EL (cell line): ENCODE measurements around the gene ARHGAP42.
"Not testable (repeated sequence)": the region's sequence is repeated elsewhere in the genome, so short reads cannot be mapped to it uniquely, and the experiment has no call there.

Experiments
- DNase-seq: peaks from one replicate; pipeline ENCODE4 v3.0.0-alpha.2; 2016

The ARHGAP42 gene

DNA sequence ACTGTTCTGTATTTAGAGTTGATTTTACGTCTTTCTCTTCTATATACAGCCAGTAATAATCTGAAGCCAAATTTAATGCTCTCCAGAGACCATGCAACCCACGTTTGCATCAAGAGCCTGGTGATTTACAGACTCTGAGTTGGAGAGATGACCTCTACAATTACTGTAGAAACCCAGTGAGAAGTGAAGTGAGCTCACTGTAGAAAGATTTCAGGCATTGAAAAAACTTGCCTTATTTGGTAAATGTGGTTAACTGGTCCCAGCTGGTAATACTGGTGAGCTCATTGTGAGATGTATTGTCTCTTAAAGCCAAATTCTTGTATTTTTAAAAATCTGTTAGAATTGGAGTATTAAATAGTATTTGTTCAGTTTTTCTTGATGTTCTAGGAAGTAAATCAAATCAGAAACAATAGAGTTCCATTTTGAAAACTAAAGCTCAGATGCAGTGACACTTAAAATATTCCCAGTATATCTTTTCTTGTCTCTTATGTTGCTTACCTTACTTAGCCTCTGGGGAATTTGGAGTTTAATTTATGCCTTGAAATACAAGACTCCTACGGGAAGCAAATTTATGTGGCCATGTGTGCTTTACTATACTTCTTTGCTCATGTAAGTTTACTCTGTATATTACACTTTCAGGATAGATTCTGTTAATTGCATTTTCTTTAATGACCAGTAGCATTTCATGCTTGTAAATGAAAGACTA, 189.9 kb downstream of the ARHGAP42 start:
- peak; percentile 96 for DNase-seq

DNA sequence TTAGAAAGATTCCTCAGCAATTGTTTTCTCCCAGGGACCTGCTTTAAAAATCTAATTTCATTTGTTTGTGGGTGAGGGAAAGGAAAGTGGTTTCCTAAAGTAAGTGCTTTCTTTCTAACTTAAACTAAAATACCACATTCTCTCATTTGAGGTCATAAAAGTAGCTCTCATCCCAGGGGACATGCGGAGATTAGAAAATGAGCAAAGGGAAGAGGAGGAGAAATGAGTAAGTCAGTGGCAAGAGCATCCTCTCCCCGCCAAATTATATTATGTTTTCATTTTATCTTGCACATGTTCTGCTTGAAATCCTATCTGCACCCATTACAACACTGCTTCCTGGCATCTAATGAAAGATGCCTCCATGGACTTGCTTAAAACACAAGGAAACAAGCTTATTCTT, 191.4 kb downstream of the ARHGAP42 start:
- DNase-seq: peak; percentile 30

DNA sequence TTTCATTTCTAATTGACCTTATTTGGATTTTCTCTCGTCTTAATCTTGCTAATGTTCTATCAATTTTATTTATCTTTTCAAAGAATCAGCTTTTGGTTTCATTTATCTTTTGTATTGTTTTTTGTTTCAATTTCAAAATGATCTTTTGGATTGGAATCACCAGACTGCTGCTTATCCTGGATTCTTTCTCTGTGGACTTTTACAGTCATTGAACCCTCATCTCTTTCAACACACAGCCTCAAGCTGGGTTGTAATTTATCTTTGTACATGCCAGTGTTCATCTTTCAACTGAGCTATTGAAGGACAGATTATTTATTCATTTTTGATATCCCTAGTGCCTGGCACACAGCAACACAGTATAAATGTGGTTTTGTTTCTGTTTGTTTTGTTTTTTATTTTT, 195.9 kb downstream of the ARHGAP42 start:
- DNase-seq: no peak

DNA sequence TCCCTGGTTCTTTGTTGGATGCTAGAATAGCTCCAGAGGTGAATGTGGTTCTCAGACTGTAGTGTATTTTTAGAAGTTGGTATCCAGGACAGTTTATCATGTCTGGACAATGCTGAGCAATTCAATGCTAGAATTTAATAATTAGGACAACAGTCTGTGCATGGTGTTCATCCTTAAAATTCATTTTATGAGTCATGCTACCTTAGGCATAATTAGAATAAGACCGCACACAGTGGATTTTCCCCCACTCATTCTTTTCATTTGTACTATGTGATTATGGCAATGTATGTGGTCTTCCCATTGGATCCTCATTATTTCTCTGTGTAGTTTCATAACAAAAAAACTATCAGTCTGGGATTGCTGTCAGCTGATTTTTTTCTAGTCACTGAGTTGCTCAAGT, 196.7 kb downstream of the ARHGAP42 start:
- DNase-seq: no peak

DNA sequence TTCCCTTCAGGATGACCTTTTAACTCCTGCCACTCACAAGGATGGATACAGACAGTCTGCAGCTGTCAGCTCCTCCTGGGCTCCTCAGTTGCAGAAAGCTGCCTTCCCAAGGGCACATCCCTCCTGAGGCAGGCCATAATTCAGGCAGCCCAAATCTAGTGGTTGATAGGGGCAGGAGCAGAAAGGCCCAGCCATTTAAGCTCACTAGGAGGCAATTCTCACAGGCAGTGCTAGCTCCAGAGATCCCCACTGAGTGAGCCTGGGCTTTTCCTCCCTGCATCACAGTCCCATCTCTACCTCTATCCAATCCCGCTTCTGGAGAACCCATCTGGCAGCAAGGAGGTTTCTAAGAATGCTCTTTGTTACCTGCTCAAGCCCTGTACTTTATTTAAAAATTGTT, 200.6 kb downstream of the ARHGAP42 start:
- no peak for DNase-seq

DNA sequence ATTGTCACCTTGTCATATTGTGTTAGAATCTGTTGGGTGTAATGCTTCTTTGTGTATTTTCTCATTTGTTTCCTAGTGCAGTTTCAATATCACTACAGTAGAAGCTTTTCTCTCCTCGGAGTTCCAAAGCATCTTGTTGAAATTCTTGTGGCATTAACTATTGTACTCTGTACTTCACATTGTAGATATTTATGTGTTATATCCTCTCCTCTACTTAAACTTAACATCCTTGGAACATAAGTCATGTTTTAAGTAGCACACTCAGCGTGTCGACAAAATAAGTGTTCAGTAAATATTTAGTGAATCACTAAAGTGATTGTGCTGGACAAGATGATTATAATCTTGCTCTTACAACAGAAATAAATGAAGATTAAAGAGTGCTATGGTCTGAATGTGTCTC, 201.7 kb downstream of the ARHGAP42 start:
- DNase-seq: no peak

DNA sequence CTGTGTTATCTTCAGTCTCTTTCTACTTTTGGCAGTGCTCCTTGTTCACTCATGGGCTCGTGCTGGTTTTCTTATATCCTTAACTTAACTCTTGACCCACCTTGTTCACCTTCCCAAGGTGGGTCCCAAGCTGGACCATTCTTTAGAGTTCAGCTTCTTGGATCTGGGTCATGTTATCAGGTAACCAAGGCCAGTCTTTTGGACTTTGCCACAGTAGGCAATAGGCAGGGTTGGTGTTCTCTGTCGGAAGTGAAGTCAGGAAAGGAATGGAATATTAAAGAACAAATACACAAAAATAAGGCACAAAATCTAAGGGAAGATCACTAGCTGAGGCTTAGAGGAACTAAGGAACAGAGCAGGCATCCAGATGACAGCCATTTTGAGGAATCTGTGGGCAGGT, 202.7 kb downstream of the ARHGAP42 start:
- no peak for DNase-seq

DNA sequence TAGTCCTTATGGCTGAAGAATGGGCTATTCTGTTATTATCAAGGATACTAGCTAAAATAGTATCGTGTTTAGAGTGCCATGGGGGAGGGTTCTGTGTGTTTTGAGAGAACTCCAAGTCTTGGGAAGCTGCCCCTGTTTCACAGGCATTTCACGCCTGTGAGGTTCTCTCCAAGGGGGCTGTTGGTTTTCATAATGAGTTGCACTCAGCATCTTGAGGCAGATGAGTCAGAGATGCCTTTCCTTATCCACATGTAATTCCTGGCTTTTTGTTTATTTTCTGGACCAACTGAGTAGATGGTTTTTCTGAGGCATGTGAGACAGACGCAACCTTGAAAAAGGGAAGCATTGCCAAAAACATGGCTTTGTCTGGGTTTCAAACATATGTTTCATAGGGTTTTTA, 203.7 kb downstream of the ARHGAP42 start:
- peak; percentile 90 for DNase-seq

DNA sequence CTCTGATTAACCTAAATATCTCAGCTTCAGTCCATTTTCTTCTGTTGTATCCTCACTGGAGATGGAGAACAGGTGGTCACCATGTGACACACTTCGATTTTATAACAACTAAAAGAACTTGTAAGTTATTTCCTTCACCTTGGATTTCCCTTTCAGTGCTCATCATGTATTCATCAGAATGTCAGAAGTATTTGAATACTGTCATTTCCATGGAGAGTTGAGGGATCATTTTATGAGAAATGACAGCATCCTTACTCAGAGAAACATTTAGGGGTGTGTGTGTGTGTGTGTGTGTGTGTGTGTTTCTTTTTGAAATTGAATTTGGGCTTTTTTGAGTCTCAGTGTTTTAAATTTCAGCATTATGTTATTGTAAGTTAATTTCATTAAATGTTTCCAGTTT, 205.8 kb downstream of the ARHGAP42 start:
- no peak for DNase-seq

DNA sequence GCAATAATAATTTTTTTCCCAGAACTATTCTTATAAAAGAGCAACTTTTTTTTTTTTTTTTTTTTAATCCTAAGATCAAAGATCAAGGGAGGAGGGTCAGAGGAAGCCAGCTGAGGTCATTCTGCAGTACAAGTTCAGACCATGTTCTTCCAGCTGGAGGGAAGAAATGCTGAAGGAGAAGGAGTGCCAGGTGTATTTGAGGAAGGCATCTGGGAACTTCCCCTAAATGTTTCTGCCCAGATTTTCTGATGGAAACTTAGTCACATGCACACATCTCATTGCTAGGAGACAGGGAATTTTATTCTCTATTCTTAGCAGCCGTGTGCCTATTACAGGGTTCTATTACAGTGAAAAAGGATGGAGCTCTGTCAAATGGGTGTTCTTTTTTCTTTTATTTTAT, 208.4 kb downstream of the ARHGAP42 start:
- DNase-seq: no peak

DNA sequence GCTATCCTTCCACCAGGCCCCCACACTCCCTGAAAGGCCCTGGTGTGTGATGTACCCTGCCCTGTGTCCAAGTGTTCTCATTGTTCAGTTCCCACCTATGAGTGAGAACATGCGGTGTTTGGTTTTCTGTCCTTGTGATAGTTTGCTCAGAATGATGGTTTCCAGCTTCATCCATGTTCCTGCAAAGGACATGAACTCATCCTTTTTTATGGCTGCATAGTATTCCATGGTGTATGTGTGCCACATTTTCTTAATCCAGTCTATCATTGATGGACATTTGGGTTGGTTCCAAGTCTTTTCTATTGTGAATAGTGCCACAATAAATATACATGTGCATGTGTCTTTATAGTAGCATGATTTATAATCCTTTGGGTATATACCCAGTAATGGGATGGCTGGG, 208.9 kb downstream of the ARHGAP42 start:
- not testable (repeated sequence) for DNase-seq

DNA sequence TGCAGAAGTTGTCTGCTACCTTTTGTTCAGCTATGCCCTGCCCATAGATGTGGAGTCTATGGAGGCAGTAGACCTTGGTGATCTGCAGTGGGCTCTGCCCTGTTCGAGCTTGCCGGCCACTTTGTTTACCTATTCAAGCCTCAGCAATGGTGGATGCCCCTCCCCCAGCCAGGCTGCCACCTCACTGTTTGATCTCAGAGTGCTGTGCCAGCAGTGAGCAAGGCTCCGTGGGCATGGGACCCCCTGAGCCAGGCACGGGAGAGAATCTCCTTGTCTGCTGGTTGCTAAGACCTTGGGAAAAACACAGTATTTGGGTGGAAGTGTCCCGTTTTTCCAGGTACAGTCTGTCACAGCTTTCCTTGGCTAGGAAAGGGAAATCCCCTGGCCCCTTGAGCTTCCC, 214.4 kb downstream of the ARHGAP42 start:
- not testable (repeated sequence) for DNase-seq

DNA sequence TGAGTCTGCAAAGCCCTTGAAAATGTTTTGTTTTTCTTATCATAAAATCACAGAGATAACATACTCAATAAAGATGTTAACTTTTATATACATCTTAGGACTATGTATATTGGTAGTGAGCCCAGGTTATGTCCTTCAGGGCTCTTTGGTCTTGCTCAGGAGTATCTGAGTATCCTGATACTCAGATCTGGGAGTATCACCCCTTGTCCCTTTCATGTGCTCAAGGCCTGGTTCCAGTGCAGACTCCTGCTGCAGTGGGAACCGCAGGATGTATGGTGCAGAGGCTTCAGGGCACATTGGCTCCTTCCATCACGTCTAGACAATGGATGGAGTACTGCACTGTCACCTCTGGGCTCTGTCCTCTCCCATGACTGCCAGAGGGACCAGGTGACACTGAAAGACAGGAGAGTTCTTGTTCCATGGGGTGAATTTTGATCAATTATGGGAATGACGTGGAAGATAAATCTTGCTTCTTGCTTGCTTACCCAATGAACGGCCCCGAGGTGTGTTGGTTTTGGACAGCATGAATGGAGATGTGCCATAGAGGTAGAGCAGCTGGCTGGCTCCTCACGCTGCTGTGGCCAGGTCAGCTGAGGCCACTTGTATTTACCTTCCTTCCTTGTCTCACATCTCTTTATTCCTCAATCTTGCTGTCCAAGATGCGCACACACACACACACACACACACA, 215.5 kb downstream of the ARHGAP42 start:
- DNase-seq: no peak

DNA sequence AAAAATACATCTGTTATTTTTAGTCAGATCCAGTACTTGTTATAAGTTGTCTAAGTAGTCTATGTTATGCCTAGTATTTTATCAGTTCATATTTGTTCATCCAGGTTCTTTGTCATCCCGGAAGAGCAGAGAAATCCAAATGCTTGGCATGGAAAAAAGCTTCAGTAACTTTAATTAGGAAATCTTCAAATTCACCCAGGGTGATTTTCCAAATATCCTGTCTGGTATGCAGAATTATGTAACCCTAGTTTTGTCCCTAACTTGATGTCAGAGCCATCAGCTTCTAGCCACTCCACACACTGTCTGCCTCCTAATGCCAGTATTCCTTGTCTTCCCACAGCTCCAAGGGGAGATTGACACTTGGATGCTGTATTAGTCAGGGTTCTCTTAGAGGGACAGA, 216.2 kb downstream of the ARHGAP42 start:
- no peak for DNase-seq

DNA sequence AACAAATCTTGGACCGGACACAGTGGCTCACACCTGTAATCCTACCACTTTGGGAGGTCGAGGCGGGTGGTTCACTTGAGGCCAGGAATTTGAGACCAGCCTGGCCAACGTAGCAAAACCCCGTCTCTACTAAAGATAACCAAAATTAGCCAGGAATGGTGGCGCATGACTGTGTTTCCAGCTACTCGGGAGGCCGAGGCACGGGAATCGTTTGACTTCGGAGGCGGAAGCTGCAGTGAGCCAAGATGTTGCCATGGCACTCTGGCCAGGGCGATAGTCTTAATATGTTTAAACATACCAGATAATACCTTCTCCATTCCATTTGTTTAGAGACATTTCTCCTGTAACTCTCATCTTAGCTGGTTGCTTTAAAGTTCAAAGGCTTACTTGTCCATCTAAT, 218.6 kb downstream of the ARHGAP42 start:
- no peak for DNase-seq

DNA sequence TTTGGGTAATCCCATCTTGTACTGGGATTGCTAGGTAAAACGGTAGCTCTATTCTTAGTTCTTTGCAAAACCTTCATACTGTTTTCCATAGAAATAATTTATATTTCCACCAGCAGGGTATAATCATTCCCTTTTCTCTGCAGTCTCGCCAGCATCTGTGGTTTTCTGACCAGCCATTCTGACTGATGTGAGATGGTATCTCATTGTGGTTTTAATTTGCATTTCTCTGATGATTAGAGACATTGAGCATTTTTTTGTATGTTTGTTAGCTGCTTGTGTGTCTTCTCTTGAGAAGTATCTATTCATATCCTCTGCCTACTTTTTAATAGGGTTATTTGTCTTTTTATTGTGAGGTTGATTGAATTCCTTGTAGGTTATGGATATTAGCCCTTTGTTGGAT, 221.7 kb downstream of the ARHGAP42 start:
- peak; percentile 68 for DNase-seq

DNA sequence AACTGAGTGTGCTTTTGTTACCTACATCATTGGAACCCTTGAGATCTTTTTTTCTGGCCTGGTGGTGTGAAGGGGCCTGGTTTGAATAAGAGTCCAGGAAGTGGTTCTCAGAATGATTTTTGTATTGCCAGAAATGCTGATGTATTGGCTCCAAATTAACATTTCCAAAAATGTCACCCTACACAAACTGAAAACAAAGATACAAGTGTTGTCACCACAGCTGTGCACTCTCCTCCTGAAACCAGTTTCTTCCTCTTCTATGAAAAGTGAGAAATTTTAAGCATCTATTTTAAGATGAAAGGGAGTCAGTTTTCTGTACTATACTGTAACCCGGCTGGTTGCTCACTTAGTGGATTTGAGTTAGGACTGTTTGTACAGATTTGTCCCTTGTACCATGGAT, 223.7 kb downstream of the ARHGAP42 start:
- no peak for DNase-seq

DNA sequence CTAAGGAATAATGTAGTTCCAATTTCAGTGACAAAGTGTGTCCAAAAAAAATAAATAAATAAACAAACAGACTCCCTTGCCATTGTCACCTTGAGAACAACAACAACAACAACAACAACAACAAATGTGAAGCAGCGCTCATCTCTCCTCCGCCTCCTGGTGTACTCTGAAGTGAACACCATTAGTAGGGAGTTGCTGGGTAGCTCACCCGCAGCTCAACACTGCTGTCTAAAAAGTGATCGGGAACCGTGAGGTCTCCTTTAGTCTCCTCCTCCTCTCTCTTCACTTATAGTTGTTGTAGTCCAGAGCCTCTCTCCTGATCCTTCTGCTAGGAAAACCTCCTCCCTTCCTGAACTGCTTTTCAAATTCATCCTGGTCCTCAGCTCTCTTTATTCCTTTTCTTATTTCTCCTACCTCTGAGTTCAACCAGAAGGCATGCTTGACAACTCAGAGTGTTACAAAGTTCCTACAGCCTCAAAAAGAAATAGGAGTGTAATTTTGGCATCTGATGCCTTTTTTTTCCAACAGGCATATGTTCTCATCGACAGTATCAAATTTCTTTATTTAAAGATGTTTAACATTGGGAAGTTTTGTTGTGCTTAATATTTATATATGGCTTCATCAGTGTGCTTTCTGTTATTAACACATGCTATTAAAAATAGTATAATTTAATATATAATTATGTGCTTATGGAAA, 227.5 kb downstream of the ARHGAP42 start:
- no peak for DNase-seq

DNA sequence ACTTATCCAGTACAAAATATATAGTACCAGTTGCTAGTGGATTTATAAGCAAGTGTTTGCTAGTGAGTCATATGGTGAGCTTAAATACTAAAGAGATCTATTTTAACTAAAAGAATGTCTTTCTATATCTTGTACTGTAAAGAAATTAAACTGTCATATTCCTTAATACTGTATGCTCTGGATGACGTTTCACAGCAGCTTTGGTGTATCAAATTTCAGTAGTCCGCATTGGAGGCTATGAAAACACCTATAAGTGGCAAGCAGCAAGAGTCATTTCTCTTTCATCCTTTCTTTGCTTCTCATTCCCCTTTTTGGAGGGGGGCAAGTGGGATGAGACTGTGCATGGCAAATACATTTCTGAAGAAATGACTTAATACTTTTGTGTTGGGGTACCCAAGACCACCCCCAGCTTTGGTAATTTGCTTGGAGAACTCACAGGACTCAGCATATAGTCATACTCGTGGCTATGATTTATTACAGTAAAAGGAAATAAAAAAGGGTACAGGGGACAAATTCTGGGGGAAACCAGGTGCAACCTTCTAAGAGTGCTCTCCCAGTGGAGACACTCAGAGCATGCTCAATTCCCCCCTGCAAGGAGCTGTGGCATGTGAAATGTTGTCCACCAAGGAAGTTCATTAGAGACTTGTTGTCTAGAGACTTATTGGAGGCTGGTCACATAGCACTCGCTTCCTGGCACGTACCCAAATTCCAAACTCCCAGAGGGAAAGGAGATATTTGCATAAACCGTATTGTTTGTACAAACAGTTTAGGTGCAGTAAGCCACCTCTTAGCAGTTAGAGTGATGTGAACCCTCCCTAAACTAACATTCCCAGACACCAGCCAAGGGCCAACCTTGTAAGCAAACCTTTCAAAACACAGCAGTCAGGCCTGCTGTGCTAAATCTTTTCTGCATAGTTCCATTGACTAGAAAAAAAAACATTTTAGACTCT, 231.7 kb downstream of the ARHGAP42 start:
- DNase-seq: peak; percentile 34

DNA sequence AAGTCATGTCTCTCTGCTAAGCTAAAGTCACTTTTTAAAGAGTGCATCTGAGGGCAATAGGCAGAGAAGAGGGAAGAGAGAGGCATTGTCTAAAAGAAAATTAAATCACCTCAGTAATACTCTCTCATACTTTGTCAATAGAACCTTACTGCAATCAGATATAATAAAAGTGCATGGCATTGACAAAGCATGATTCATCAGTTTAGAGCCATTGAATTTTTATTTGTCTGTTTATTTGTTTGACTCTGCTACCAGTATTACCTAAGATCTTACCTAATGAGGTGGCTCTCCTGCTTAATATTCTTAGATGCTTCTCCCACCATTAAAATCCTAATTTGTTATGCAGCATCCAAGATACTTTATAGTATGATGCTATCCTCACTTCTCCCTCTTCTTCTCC, 233.5 kb downstream of the ARHGAP42 start:
- no peak for DNase-seq

DNA sequence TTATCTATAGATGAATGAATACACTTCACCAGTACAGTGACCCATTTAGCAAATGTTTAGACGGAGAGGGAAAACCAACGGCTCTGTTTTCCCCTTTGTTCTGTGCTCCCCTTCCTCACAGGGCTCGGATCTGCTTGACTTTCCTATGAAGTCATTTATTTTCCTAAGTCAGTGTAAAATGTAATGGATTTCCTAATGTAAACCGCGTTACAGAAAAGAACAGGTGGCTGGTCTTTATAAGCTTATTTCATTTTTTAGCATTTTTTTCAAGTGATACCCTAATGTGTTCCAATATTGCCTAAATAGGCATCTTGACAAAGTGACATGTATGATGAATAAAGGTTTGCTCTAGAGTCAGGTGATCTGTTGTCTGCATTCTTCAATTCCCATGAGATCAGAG, 235.0 kb downstream of the ARHGAP42 start:
- no peak for DNase-seq

DNA sequence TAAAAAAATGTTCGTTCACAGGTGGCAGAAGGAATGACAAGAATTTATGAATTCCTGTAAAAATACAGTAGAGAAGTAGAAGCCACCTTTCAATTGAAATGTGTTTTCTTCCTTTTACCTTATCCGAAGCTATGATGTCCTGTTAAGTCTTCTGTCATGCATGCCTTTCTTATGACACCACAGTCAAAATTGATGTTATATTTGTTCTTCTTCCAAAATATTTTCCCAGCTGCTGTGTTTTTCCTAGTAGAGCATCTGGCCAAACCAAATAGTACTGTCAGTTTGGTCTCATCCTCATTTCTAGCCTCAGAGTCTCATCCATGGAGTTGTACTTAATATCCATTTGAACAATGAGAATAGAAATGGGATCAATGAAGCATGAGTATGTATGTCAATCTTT, 236.5 kb downstream of the ARHGAP42 start:
- DNase-seq: peak; percentile 63

DNA sequence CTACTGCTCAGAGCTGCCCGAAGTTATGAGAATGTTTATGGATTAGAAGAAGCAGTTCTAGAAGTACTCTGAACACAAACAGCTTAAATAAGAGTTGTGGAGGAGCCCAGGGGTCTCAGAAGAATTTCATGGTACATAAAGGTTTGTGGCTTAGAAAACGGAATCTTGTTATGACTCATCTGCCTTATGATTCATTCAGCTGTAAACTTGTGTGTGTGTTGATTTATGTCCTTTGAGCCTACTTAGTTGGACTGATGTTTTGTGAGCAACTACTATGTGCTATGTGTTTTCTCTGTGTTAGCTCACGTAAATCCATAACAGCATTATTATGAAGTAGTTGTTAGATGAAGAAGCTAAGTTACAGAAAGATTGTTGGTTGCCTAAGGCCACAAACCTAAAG, 238.8 kb downstream of the ARHGAP42 start:
- peak; percentile 78 for DNase-seq
